Stimulated activated CD8-positive, alpha-beta memory T cell treated with anti-CD3 and anti-CD28 coated beads, Interleukin-4, amount 100 ng/mL, for 1 hour (primary cell): ENCODE measurements around the gene NOX3.

Source experiments
- DNase-seq, 2 donors: peaks; one replicate each; pipeline ENCODE4 v3.0.0-alpha.2; 2020; ENCODE audit warnings: low read depth in 2 of 2, low spot score in 1 of 2

Gene NOX3

DNA sequence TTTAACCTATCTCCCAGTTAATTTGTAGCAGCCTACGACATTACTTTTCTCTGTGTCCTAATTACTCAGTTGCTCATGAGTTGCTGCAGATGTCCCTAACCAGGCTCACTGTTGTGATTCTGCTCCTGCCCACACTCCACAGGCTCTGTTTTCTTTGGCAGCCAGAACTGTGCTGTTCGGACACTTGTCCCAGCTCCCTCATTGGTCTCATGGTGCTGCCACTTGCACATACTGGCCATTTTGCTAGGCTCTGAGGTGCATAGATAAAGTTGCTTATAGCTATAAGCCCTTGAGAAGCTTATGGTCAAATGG is 55.0 kb downstream of the NOX3 start:
- no peak for DNase-seq

DNA sequence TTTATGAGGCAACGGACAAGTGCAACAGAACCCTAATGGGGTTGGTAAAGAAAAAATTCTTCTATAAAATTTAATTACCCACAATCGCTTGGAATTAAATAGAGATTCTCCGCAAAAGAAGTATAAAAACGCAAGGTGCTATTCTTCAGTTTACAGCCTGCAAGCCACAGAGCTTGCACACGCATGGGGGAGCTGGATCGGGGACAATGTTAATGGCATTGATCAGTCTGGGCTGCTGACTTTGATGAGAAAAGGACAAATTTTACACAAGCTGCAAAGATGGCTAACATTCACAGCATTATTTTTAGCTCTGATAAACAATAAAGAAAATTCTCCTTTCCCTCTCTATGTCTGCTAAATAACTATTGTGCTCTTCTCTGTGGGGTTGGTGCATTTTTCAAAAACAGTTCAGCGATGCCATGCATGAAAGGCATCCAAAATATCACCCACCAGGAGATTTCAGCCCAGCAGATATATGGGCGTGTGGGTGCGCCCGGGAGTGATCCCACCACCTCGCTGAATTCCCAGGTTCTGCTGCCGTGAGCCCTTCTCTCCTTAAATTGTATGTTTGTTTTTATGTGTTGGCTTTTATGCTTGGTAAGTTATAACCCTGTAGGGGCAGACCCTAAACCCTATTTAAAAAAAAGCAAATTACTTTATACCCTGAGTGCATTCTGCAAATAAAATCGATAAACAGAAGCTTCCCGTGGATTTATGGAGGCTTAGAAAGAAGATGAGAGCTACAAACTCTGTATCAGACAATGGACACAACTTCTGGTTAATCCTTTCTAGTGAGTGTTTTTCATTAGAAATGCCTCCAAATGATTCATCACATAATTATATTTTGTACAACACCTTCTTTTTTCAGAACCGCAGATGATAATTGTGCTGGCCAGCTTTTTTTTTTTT is 55.6 kb downstream of the NOX3 start:
- no peak for DNase-seq

DNA sequence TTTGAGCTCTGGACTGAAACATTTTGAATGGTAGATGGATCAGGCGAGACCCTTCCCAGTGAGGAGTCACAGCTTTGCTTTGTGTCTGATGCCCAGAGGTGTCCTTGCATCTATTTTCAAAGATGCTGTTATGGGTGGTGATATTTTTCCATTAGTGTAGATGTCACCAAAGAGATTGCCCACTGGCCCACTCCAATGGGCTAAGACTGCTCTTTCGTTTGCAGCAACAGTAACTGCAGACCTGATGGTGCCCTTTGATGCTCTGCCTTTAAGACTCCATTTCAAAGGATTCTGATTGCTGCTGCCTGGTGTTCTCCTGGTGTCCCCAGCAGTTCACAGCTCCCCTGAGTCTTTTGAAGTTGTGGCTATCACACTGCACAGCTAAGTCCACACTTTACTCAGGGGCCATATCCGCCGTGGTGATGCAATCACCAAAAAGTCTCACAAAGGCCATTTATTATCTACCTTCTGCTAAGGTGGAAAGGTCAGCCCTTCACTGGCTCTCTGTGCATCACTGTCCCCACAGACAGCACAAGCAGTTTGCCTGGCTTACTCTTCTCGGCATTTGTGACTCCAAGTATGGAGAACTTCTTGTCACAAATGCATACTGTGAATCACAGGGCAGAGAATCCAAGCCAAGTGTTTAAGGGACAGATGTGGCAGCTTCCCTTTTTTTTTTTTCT is 56.4 kb downstream of the NOX3 start:
- no peak for DNase-seq

DNA sequence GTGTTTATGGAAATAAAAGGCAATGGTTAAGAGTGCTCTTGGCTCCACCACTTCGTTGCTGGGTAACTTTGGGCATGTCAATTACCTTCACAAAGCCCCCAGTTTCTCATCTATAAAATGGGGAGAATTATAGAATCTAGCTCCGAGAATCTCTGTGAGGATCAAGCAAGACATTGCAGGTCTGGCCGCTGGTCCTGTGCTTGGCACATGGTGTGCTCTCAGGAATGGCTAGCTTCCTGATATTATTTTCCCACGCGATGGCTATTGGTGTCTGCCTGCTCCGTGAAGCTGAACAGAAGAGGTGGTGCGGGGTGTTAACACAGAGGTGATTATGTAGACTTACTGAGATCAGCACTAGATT is 57.0 kb downstream of the NOX3 start:
- DNase-seq: no peak

DNA sequence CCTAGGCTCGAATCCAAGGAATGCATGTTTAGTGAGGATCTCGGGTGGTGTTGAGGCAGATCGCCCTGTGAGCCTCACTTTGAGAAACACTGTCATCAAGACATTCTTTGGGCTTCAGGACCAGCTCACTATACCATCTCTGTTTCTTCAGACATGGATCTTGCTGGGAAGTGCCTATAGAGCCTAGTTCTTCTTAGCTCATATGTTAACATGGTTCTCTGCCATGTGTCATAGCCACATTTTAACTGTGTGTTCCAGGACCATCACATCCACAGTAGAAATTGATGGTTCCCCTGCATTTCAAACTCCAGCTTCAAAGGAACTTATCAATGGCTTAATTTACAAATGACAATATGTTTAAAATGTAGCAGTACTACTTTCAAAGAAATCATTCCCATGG is 57.4 kb downstream of the NOX3 start:
- no peak for DNase-seq

DNA sequence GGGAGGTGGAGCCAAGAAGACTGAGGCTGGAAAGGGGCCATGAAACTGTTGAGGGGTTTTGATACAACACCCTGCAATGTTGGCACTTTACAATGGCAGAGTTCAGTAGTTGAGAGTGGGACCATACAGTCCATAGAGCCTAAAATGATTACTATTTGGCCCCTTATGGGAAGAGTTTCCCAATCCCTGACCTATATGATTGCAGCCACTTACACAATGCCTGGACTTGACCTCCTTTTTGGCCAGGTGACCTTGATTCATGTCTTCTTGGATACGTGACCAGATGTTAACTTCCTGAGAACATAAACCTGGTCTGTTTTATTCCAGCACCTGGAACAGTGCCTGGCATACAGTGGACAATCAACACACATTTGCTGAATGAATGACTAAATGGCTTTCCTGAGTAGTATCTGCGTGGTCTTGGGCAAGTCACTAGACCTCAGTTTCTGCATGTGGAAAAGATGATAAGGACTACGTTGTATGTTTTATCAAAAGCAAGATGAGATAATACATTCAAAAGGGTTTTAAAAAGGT is 58.4 kb downstream of the NOX3 start:
- no peak for DNase-seq

DNA sequence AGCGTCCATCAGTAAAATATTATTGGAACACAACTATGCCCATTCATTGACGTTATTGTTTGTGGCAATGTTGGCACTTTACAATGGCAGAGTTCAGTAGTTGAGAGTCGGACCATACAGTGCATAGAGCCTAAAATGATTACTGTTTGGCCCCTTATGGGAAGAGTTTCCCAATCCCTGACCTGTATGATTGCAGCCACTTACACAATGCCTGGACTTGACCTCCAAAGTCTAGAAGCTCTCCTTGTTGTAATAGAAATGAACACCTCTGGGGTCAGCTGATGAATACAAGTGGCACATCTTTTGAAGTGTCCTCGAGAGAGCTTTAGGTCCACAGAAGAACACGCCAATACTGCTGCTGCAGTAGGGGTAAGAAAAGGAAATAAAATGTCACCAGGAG is 59.0 kb downstream of the NOX3 start:
- DNase-seq: no peak

DNA sequence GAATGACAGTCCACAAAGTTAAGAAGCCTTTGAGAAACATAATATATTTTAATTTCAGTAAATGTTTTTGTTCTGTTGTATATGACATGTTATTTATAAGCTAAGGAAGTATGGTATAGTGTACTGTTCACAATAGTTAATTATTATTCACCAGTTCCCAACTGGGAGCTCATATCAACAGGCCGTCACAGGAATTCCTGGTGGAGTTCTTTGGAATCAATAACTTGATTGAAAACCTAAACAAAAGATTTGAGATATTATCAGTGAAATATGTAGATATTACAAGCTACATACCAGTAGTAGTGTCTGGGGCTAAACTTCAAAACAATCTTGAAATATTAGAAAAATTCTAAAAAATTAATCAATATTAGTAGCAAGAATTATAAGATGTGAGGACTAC is 60.3 kb downstream of the NOX3 start:
- no peak for DNase-seq

DNA sequence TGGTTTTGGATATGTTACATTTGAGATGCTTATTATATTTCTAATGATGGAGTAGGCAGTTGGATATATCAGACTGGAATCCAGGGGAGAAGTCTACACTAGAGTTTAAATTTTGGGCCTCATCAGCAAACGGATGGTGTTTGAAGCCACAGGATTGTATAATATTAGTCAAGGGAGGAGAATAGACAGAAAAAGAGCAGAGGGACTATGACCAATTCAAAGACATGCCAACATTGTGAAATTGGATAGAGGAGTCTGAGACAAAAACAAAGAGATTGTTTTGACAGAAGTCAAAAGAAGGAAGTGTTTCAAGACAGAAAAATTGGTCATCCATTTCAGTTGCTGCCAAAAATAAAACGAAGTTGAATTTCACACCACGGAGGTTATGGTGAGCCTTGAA is 66.5 kb downstream of the NOX3 start:
- DNase-seq: no peak

DNA sequence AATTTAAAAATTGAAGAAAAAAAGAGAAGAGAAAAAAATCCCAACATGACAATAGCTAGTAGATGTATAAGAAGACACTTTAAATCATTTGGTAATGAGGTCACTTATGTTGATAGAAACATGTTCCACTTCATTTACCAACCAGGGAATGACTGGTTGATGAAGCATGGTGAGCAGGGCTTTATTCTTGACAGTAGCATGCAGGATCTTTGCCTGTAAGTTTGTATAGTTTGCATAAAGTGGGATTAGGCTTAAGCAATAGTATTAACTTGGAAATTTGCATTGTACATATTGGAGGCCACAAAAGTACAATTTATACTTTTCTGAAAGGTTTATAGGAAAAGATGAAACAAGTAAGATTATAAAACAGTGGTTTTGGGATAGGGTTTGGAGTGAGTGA is 67.0 kb downstream of the NOX3 start:
- no peak for DNase-seq

DNA sequence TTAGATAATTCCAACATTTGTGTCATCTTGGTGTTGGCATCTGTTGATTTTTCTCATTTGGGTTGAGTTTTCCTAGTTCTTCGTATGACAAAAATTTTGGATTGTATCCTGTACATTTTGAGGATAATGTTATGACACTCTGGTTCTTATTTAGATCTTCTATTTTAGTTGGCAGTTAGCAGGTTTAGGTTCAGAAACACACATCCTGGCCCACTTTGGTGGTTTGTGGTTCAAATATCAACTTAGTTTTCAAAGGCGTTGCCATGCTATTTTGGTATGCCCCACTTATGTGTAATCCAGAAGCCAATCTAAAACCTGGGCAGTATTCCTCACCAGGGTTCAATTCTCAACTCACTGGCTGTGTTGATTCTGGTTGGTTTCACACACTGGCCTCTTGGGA is 68.2 kb downstream of the NOX3 start:
- DNase-seq: no peak

DNA sequence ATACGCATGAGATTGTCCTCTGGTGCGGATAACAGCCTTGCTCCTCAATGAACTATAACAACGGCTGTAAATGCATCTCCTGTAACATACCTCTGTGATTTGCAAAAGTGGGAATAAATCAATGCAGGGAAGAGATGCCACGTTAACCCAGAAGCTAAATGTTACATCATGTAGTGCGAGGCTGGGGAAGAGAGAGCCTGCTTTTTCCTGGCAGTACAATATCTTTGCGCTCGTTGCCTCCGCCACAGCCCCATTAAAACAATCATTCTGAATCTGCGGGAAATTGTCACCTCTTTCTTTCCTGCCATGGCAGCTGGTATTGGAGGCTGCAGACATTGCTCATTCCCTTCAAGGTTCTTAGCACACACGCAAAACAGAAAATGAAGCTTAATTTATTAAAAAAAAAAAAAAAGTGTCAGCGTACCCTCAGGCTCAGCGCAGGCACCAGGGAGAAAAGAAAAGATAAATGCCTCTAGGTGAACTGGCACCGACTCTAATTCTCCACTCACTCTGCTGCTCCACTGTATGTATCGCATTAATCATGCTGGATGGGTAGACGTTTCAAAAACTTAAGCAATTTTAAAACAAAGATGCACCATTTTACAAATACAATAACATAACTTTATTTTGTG is 71.2 kb downstream of the NOX3 start:
- no peak for DNase-seq

DNA sequence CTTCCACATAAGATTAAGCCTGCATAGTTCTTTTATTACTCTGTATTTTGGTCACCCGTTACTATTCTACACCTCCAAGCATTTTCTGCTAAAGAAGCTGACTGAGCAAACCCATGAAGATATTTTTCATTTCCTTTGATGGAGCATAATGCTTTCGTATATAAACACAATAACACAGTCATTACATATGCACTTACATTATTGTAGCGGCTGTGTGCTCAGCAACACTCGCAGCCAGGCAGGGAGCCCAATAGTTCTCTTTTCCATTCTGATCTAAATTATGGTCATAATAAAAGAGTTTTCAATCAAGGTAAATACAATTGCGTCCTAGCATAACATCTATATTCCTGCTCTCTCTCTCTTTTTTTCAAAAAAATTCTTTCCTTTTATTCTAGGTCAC is 71.7 kb downstream of the NOX3 start:
- DNase-seq: no peak

DNA sequence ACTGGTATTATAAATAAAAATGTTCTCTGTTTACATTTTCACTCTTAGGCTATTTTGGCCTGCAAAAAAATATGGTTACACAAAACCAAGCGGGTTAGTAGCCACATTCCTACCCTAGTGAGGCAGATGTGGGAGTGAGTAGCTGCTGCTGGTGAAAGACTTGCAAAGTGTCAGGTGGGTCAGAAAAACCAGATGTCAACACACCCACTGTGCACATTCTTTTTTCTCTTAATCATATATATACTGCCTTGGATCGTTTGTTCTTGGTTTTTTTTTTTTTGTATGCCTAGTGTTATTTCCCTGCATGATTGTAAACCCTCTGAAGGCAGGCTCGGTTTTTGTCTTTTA is 73.3 kb downstream of the NOX3 start:
- no peak for DNase-seq

DNA sequence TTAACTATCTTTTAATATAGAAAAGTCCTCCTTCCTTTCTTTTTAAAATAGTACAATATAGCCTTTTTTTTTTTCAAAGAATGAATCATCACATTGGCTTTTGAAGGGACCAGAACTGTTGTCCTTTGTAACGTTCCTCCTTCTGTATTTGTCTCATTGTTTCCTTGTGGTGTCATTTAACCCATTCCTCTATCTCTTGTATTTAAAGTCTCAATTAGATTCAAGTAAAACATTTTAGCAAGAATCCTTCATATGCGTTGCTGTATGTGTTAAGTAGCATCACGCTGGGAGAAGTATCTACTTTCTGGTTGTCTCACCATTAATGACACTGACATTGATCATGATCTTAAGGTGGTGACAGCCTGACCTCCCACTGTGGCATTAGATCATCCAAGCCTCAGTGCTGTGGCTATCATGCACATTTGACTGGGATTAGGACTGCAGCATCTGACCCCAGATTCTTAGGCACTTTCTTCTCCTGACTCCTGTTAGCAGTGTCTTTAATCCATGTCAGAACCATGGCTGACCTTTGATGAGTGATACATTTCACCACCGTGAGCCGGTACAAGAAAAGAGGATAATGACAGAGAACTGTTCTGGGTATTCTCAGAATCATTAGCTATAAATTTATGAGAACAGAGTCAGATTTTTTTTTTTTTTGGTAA is 73.8 kb downstream of the NOX3 start:
- no peak for DNase-seq

DNA sequence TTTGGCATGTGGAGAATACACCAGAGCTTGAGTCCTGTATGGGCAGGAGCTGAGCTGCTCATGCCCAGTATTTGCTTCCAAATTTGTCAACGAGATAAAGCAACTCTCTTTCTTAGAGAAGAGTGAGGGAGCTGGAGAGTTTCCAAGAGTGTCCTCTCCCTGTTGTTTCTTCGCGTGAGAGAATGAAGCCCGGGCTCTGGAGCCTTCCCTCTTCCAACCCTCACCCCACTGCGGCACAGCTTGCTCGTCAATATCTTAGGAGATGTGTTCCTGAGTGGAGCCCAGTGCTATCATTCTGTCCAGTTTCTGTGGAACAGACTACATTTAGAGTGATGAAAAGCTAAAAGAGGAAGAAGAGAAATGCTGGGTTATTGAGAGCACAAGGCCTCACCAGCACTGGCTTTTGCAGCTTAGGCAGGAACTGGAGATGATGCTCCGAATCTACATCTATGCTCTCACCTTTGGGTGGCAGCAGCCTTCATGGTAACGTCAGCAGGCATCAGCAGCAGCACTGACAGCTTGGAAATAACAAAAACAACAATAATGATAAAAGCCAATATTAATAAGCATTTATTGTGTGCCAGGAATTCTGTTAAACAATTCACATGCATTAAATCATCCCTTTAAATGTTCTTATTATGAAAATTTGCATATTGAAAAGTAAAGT is 74.8 kb downstream of the NOX3 start:
- no peak for DNase-seq

DNA sequence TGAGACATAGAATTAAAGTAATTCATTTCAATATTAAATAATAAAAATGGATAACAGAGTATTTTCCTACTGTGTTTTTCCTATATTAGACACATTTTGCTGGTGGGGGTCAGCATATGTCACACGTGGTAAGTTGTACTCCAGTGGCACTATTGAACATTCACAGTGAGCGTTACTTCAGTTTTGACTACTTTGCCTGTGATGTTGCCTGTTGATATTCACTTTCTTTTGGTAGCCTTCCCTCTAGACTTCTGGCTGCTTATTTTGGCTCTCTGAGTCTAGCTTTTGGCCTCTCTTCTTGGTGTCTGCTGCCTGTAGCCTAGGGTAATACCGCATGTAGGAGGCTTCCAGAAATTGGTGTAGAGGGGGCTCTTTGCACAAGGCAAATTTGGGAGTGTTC is 76.9 kb downstream of the NOX3 start:
- DNase-seq: no peak

DNA sequence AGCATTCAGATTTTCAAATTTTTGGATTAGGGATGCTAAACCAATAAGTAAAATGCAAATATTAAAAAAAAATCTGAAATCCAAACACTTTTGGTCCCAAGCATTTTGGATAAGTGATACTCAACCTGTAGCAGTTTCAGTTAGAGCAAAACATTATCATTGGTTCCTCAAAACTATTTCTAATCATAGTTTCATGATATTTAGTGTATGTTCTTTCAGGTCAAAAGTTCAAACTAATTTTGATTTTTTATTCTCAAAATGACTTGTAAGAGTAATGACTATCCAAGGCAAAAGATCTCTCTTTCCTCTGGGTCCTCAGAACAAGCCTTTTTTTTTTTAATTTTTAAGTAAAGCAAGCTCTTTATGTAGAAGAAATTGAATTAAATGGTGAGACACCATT is 77.4 kb downstream of the NOX3 start:
- DNase-seq: no peak

DNA sequence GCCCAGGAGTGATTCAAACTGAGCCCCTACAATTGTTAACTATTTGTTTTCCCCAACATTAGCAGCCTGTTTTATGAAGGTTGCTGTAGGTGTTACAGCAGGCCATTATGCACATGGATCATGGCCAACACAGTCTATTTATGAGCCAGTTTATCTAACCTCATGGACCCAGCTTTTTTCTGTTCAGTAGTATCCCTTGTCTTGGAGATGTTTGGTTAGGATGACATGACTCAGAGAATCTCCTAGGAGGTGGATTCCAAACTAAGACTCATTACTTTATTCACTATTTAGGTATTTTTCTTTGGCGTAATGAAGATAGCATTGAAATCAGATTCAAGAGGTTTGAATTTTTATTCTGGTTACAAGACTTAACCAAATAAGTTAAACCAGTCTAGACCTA is 78.6 kb downstream of the NOX3 start:
- no peak for DNase-seq

DNA sequence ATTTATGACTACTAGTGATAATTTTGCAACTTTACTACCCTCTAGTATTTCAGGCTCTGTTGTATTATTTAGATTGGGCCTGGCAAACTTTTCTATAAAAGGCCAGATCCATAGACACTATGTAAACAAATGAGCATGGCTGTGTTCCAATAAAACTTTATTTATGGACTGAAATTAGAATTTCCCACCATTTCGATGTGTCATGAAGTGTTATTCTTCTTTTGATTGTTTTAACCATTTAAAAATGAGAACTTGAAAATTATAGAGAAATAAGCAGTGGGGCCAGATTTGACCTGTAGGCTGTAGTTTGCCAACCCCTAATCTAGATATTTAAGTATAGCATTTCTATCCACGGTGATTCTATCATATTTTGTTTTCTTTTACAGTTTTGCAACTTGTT is 79.8 kb downstream of the NOX3 start:
- no peak for DNase-seq

DNA sequence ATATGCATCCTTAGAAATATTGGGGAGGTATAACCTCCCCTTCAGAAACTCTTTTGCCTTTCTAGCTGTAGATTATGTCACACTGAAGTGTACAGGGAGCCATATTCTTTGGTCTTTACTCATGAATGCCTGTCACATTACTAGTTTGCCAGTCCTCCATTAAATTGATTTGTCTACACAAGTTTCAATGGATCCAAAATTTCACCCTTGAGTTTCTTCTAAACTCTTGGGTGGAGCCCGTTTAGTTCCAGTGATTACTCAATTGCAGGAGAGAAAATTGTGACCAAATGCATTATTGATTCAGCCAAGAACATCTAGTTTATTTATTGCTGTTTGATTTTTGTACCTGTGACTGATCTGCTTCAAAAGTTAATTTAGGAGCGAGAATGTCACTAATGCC is 81.0 kb downstream of the NOX3 start:
- DNase-seq: no peak
